ENCODE measurements around the gene MATCAP1. TPM values are rescaled to one million over a fixed set of nuclear protein-coding genes. Genes with fewer than 3 reads are reported as not detected.

MATCAP1 gene
- total RNA-seq, 2 donors from 2014 or later = 16.0 to 19.7 TPM

DNA sequence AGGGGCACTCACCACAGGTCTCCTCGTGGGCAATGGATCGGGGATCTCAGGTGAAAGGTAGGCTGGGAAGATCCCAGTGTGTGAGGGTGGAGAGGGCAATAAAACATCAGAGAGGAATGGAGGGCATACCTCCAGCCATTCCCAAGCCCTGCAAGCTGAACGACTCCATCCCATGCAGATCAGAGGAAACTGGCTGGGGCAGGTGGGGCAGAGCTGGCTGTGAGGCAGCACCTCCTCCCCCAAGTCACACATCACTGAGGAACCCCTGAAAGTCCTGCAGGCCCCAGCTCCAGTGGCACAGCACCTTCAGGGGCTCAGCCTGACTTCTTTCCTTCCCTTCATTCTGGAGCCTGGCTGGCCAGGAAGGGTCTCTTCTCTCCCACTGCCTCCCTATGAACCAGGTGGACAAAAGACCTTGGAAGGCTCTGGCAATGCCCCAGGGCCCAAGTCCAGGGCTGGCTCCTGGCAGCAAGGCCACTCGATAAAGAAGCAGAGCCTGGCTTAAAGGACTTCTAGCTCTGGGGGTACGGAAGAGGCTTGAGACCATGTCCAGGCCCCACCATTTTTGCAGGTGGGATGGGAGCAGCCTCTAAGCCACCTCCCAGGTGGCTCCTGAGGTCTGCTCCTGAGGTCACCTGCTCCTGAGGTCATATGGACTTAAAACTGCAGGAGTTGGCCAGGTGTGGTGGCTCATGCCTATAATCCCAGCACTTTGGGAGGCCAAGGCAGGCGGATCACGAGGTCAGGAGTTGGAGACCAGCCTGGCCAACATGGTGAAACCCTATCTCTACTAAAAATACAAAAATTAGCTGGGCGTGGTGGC lies 29.6 kb upstream of the MATCAP1 start:
- H3K9me3 ChIP-seq (ENCODE audit: control insufficient read depth, low read length, poor library complexity, severe bottlenecking) = no peaks in the 10 kb centered on the region
- no peaks in the 10 kb centered on the region for H3K27me3 Mint-ChIP-seq
- no peak for DNase-seq
- no peak overlapping the region for H3K27ac Mint-ChIP-seq
- no peak overlapping the region for H3K4me3 Mint-ChIP-seq
- peaks cover 3% of the 10 kb centered on the region for H3K36me3 Mint-ChIP-seq (ENCODE audit: low read depth)
- no peak for ATAC-seq
- H3K4me1 Mint-ChIP-seq = peaks cover 17% of the 10 kb centered on the region

DNA sequence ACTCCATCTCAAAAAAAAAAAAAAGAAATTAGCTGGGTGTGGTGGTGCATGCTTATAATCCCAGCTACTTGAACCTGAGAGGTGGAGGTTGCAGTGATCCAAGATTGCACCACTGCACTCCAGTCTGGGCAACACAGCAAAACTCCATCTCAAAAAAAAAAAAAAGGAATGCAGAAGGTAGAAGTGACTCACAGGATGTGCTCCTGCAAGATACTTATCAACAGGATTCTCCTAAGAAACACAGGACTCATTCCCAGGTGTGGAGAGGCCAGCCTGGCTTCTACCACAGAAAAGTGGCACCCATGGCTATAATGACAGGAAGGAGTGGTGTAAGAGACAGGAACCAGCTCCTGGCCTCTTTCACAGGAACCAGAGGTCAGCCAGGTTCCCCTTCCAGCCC lies 29.0 kb upstream of the MATCAP1 start:
- Mint-ChIP-seq H3K4me3 (no peak overlapping the region), H3K36me3 (ENCODE audit: low read depth) (peaks cover 3% of the 10 kb centered on the region), H3K27me3 (no peaks in the 10 kb centered on the region), H3K27ac (no peak overlapping the region), H3K4me1 (peaks cover 17% of the 10 kb centered on the region)
- H3K9me3 ChIP-seq (ENCODE audit: control insufficient read depth, low read length, poor library complexity, severe bottlenecking) = no peaks in the 10 kb centered on the region
- ATAC-seq = no peak
- no peak for DNase-seq

DNA sequence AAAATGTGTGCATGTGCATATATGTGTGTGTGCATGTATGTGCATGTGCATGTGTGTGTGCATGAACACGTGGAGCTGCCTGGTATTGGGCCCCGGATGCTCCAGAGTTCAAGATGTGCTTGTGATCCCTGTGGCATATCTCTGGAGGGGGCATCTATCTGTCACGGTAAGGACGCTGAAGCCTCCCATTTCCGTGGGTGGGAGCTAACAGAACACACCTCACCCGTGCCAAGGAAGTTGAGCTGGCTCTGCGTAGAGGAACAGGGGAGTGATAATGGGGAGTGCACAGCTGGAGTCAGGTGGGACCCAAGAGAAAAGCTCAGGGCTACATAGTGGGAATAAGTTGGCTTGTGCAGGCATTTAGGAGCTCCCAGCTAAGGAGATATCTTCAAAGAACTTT lies 27.9 kb upstream of the MATCAP1 start:
- no peak overlapping the region for H3K4me3 Mint-ChIP-seq
- H3K27me3 Mint-ChIP-seq = no peaks in the 10 kb centered on the region
- H3K9me3 ChIP-seq (ENCODE audit: control insufficient read depth, low read length, poor library complexity, severe bottlenecking) = no peaks in the 10 kb centered on the region
- no peak overlapping the region for H3K27ac Mint-ChIP-seq
- no peaks in the 10 kb centered on the region for H3K36me3 Mint-ChIP-seq (ENCODE audit: low read depth)
- peaks cover 11% of the 10 kb centered on the region for H3K4me1 Mint-ChIP-seq
- ATAC-seq (no peak), DNase-seq (no peak)

DNA sequence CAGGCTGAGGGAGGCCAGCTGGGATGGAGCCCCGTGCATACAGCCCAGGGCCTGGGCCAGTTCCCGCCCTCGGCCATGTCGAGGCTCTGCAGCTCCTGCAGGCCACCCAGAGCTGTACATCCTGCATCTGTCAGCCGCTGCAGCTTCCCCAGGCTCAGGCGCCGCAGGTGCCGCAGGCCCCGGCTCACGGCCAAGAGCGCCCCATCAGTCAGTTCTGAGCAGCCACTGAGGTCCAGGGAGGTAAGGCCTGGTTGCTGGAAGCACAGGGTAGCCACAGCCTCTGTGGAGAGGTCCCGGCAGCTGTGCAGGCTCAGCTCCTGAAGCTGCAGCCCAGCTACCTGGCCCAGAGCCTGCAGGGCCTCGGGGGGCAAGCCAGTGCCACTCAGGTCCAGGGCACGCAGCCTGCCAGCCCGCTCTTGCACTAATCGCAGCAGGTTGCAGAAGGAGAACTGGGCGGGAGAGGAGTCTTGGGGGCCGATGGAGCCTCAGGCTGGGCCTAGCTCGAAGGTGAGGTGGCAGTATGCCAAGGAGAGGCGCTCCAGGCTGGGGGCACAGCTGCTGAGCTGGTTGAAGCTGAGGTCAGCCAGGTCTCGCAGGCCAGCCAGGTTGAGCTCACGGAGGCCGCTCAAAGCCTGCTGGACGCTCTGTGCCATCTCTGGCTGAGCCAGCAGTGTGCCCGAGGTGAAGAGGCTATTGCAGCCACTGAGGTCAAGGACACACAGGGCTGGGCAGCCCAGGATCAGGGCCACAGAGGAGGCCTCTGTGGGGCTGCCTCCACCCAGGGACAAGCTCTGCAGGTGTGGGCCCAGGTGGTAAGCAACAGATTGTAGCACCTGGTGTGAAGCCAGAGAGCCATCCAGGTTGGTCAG lies 26.5 kb upstream of the MATCAP1 start:
- DNase-seq (no peak), ATAC-seq (no peak)
- Mint-ChIP-seq H3K27me3 (no peaks in the 10 kb centered on the region), H3K4me3 (no peak overlapping the region), H3K27ac (no peak overlapping the region), H3K36me3 (ENCODE audit: low read depth) (no peaks in the 10 kb centered on the region), H3K4me1 (peaks cover 3% of the 10 kb centered on the region)
- no peaks in the 10 kb centered on the region for H3K9me3 ChIP-seq (ENCODE audit: control insufficient read depth, low read length, poor library complexity, severe bottlenecking)

DNA sequence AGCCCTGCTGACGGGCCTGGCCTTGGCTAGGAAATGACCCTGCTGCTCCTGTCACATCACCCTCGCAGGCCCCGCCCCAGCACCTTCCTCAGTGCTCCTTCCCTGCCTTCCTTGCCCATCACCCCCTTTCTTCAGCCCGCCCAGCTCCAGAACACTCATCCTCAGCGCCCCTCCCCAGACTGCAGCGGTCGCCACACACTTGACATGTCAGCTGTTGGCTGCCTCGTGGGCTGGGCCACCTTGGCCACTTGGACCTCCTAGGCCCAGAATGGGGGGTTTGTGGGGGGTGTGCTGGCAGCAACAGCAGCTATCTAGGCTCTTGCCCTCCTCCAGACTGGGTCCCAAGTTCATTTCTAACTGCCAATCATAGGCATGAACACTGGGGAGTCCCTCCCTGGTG lies 25.8 kb upstream of the MATCAP1 start:
- Mint-ChIP-seq H3K4me1 (peaks cover 3% of the 10 kb centered on the region), H3K27ac (no peak overlapping the region), H3K27me3 (no peaks in the 10 kb centered on the region), H3K36me3 (ENCODE audit: low read depth) (no peaks in the 10 kb centered on the region), H3K4me3 (no peak overlapping the region)
- ATAC-seq = no peak
- no peak for DNase-seq
- no peaks in the 10 kb centered on the region for H3K9me3 ChIP-seq (ENCODE audit: control insufficient read depth, low read length, poor library complexity, severe bottlenecking)

DNA sequence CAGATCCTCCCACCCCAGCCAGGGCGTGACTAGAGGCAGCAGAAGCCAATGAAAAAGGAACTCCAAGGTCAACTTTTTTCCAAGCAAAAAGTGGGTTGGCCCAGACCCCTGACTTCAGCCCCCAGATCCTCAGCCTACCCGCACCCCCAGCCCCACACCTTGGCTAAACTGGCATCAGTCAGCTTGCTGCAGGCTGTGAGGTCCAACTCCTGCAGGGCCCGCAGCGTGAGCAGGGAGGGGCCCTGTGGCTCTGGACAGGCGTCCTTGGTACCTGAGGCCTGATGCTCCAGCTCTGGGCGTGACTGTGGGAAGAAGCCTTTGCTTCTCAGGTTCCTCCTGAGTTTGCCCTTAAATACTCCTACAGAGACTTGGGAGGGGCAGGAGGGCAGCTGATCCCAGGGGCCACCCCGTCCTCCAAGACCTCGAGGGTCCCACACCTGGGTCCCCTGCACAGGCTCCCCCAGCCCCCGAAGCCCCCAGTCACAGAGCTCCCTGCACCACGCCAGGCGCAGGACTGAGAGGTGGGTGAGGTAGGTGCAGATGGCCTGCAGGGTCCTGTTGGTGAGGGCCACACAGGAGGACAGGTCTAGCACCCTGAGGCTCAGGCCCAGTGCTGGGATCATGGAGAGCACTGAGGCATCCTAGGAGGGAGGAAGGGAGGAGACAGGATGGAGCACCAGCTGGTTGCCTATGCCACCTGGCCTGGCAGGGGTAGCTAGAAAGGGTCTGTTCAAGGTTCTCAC lies 24.6 kb upstream of the MATCAP1 start:
- ATAC-seq = no peak
- DNase-seq = no peak
- Mint-ChIP-seq H3K36me3 (ENCODE audit: low read depth) (no peaks in the 10 kb centered on the region), H3K27me3 (no peaks in the 10 kb centered on the region), H3K4me3 (no peak overlapping the region), H3K27ac (no peak overlapping the region), H3K4me1 (peaks cover 3% of the 10 kb centered on the region)
- no peaks in the 10 kb centered on the region for H3K9me3 ChIP-seq (ENCODE audit: control insufficient read depth, low read length, poor library complexity, severe bottlenecking)

DNA sequence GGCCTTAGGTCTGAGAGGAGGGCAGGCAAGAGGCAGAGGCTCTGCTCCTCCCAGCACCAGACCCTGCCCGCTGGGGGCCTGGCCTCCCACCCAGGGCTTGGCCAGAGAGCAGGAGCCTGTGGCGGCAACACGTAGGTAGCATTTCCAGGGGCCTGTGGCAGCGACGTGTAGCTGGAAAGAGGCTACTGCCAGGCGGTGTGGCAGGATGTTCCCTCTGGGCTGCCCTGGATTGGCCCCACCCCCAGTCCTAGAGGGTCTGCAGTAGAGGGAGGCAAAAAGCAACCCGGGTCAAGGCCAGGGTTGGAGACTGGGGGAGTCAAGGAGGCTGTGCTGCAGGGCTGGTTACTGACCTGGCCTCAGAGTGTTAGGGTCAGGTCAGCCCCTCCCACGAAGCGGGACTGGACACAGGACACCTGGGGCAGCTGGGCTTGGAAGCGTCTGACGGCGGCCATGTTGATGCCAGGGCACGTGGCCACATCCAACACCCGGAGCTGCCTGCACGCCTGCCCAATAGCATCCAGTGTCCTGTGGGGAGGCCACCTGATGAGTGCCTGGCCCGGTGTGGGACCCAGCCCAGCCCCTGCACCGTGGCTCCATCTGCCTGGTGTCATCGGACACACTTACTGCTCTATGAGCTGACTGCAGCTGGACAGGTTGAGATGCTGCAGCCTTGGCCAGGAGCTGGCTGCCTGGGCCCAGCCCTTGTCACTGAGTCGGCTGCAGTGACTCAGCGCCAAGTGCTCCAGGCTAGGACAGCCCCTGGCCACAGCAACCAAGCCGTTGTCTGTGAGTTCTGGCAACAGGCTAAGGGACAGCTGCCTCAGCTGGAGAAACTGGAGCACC lies 23.7 kb upstream of the MATCAP1 start:
- Mint-ChIP-seq H3K36me3 (ENCODE audit: low read depth) (no peaks in the 10 kb centered on the region), H3K4me1 (peaks cover 3% of the 10 kb centered on the region), H3K27me3 (no peaks in the 10 kb centered on the region), H3K27ac (no peak overlapping the region), H3K4me3 (no peak overlapping the region)
- no peak for ATAC-seq
- no peak for DNase-seq
- H3K9me3 ChIP-seq (ENCODE audit: control insufficient read depth, low read length, poor library complexity, severe bottlenecking) = no peaks in the 10 kb centered on the region

DNA sequence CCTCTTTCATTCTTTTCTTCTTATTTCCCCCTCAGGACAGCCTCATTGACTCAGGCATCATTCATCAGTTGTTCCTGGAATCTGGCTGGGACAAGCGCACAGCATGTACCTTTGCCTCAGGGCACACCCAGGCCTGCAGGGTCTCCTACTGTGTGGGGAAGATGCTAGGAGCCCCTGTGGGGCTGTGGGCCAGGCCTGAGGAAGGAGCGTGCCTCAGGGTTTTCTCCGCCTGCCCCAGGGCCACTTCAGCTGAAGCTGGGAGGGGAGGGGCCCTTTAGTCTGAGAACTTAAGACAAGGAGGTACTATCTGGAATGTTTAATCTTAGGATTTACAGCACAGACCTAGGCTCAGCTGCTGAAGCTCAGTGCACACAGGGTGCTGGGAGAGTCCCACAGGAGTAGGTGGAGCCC lies 23.1 kb upstream of the MATCAP1 start:
- Mint-ChIP-seq H3K27me3 (no peaks in the 10 kb centered on the region), H3K36me3 (ENCODE audit: low read depth) (no peaks in the 10 kb centered on the region), H3K4me3 (no peak overlapping the region), H3K4me1 (peaks cover 3% of the 10 kb centered on the region), H3K27ac (no peak overlapping the region)
- ATAC-seq (no peak), DNase-seq (no peak)
- no peaks in the 10 kb centered on the region for H3K9me3 ChIP-seq (ENCODE audit: control insufficient read depth, low read length, poor library complexity, severe bottlenecking)

DNA sequence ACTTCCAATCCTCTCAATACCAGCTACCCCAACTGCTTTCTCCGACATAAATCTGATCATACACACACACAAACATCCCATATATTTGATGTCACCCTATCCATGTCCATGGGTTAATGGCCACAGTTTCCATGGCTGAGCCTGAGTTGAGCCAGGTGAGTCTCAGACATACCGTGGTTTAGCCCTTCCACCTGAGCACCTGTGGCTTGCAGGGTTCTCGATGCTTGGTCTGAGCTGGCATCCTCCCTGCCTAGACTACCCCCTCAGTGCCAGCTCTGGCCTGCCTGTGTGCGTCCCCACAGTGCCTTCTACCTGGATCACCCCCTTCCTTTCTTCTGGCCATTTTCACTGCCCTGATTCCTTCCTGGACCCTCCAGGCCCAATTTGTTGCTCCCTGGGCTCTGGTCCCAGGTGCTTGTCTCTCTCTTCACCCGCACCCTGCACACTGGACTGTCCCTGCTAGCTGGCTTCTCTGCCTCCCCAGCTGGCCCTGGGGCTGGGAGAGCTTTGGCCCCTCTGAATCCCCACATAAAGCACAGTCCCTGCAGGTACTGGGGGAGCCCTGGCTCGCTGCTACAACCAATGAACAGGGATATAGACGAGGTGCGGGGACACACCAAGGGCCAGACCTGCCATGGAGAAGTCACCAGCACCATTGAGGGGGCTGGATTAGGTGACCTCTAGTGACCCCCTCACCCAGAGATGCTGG lies 22.5 kb upstream of the MATCAP1 start:
- ATAC-seq (no peak), DNase-seq (no peak)
- Mint-ChIP-seq H3K36me3 (ENCODE audit: low read depth) (no peaks in the 10 kb centered on the region), H3K4me3 (no peak overlapping the region), H3K4me1 (peaks cover 3% of the 10 kb centered on the region), H3K27ac (no peak overlapping the region), H3K27me3 (no peaks in the 10 kb centered on the region)
- H3K9me3 ChIP-seq (ENCODE audit: control insufficient read depth, low read length, poor library complexity, severe bottlenecking) = no peaks in the 10 kb centered on the region

DNA sequence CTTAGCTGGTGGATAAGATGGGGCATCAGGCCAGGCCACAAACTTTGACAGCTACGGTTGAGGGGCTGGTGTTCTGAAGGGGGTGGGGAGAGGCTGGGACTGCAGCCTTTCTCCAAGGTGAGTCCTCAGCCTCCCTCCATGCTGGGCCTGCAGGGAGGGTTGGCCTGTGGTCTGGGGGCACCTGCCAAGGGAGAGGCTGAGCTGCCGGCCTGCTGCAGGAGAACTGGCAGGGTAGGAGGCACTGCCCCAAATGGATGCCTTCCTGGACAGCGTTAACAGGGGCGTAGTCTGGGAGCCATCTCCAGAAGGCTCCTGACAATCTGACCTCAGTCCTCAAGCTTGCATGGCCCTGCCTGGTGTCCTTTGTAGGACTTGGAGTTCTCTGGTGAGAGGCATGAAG lies 20.3 kb upstream of the MATCAP1 start:
- Mint-ChIP-seq H3K27me3 (no peaks in the 10 kb centered on the region), H3K4me3 (no peak overlapping the region), H3K27ac (no peak overlapping the region), H3K36me3 (ENCODE audit: low read depth) (no peaks in the 10 kb centered on the region), H3K4me1 (peaks cover 2% of the 10 kb centered on the region)
- H3K9me3 ChIP-seq (ENCODE audit: control insufficient read depth, low read length, poor library complexity, severe bottlenecking) = no peaks in the 10 kb centered on the region
- no peak for DNase-seq
- no peak for ATAC-seq

DNA sequence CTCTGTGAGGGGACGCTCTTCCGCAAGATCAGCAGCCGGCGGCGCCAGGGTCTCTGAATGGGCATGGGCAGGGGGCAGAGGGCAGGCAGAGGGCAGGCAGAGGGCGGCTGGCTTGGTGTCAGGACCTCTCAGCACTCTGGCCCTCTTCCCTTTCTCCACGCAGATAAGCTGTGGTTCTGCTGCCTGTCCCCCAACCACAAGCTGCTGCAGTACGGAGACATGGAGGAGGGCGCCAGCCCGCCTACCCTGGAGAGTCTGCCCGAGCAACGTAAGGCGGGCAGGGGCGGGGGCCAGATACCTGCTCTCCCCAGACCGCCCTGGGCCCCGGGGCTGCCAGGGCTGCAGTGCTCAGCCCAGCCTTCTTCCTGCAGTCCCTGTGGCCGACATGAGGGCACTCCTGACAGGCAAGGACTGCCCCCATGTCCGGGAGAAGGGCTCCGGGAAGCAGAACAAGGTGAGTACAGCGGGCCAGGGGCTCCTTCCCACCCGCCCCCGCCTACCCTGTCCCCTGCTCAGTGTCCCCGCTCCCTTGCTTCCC lies 19.3 kb upstream of the MATCAP1 start:
- DNase-seq (no peak), ATAC-seq (no peak)
- H3K36me3 Mint-ChIP-seq (ENCODE audit: low read depth) = no peaks in the 10 kb centered on the region
- no peak overlapping the region for H3K4me3 Mint-ChIP-seq
- H3K9me3 ChIP-seq (ENCODE audit: control insufficient read depth, low read length, poor library complexity, severe bottlenecking) = no peaks in the 10 kb centered on the region
- no peaks in the 10 kb centered on the region for H3K27me3 Mint-ChIP-seq
- H3K27ac Mint-ChIP-seq = no peak overlapping the region
- peaks cover 4% of the 10 kb centered on the region for H3K4me1 Mint-ChIP-seq

DNA sequence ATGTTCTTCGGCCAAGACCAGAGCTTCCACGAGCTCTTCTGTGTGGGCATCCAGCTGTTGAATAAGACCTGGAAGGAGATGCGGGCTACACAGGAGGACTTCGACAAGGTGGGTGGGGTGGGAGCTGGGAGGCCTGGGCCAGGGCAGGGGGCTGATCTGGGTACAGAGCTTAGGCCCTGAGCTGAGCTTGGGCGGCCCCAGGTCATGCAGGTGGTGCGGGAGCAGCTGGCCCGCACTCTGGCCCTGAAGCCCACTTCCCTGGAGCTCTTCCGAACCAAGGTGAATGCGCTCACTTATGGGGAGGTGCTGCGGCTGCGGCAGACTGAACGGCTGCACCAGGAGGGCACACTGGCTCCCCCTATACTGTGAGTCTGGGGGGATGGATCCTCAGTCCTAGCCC lies 18.7 kb upstream of the MATCAP1 start:
- no peak for DNase-seq
- Mint-ChIP-seq H3K4me3 (no peak overlapping the region), H3K27me3 (no peaks in the 10 kb centered on the region), H3K36me3 (ENCODE audit: low read depth) (no peaks in the 10 kb centered on the region), H3K27ac (no peak overlapping the region), H3K4me1 (peaks cover 4% of the 10 kb centered on the region)
- no peaks in the 10 kb centered on the region for H3K9me3 ChIP-seq (ENCODE audit: control insufficient read depth, low read length, poor library complexity, severe bottlenecking)
- no peak for ATAC-seq

Measured in T-helper 17 cell (primary cell).